PC-3 (cell line): ENCODE results near the gene SON. TPM values are rescaled to one million over a fixed set of nuclear protein-coding genes. Genes with fewer than 3 reads are reported as not detected.

ENCODE experiments used
- ATAC-seq: fragments of 200-7000 bp; cut with Tn5 transposase; 2 replicates; pipeline ENCODE4 v1.9.1; 2020; ENCODE audit warnings: mild to moderate bottlenecking, moderate library complexity
- BruUV-seq: library from RNA; stranded (reverse); fragments of 400-500 nt; replicated peaks from 2 replicates; lab custom pipeline; 2021; lab: Mats Ljungman, UMichigan
- CTCF ChIA-PET: fragments of 300-600 bp; sonication (Branson Sonifier 250); formaldehyde crosslinking; loops from one replicate; lab custom pipeline; 2022; ENCODE audit warnings: antibody characterized with exemption; lab: Charles Lee
- POLR2A ChIA-PET: fragments of 300-600 bp; sonication (Branson Sonifier 250); formaldehyde crosslinking; loops from one replicate; lab custom pipeline; 2022; ENCODE audit warnings: antibody characterized with exemption; ENCODE audit not compliant: unreplicated experiment; lab: Charles Lee
- DNase-seq: peaks from one replicate; pipeline ENCODE4 v3.0.0-alpha.2; 2015
- H2AFZ ChIP-seq: fragments of 300-600 bp; sonication (generic); 2 replicates; pipeline ENCODE4 v1.6.0; 2016; ENCODE audit warnings: antibody characterized with exemption, low read length
- H3F3A ChIP-seq: fragments of 300-600 bp; sonication (generic); one replicate; pipeline ENCODE4 v1.6.0; 2017; ENCODE audit warnings: antibody characterized with exemption, low read length, control low read depth, mild to moderate bottlenecking; ENCODE audit not compliant: unreplicated experiment
- H3K27ac ChIP-seq: fragments of 300-600 bp; sonication (generic); 2 replicates; pipeline ENCODE4 v1.5.1; 2016; ENCODE audit warnings: mild to moderate bottlenecking, low read length
- H3K27me3 ChIP-seq: fragments of 300-600 bp; sonication (generic); 2 replicates; pipeline ENCODE4 v1.6.1; 2016; ENCODE audit warnings: low read length, mixed read lengths
- H3K36me3 ChIP-seq: fragments of 300-600 bp; sonication (generic); 2 replicates; pipeline ENCODE4 v1.6.1; 2016; ENCODE audit warnings: low read depth, mixed run types, low read length, mixed read lengths
- H3K4me1 ChIP-seq: fragments of 300-600 bp; sonication (generic); 2 replicates; pipeline ENCODE4 v1.5.1; 2016; ENCODE audit warnings: low read length; ENCODE audit not compliant: insufficient read depth
- H3K4me2 ChIP-seq: fragments of 300-600 bp; sonication (generic); 2 replicates; pipeline ENCODE4 v1.6.0; 2016; ENCODE audit warnings: low read length
- H3K4me3 ChIP-seq: fragments of 300-600 bp; sonication (generic); 2 replicates; pipeline ENCODE4 v1.5.1; 2016; ENCODE audit warnings: mild to moderate bottlenecking, low read length, mixed read lengths
- H3K79me2 ChIP-seq: fragments of 300-600 bp; sonication (generic); 2 replicates; pipeline ENCODE4 v1.6.1; 2017; ENCODE audit warnings: low read length, mixed read lengths
- H3K9ac ChIP-seq: fragments of 300-600 bp; sonication (generic); 2 replicates; pipeline ENCODE4 v1.6.0; 2016; ENCODE audit warnings: mild to moderate bottlenecking, low read length
- H3K9me2 ChIP-seq: fragments of 300-600 bp; sonication (generic); replicated peaks from 2 replicates; pipeline ENCODE4 v1.6.1; 2016; ENCODE audit warnings: mixed run types, low read length, mixed read lengths
- H3K9me3 ChIP-seq: fragments of 300-600 bp; sonication (generic); 2 replicates; pipeline ENCODE4 v1.6.1; 2016; ENCODE audit warnings: low read length, mixed read lengths
- H4K20me1 ChIP-seq: fragments of 300-600 bp; sonication (generic); 2 replicates; pipeline ENCODE4 v1.6.1; 2016; ENCODE audit warnings: low read length, mixed read lengths
- CTCF ChIP-seq: fragments of 300-600 bp; sonication (generic); conservative IDR thresholded peaks from 2 replicates; pipeline ENCODE4 v1.5.1; 2017; ENCODE audit warnings: antibody characterized with exemption, low read depth, mild to moderate bottlenecking, low read length
- EZH2 ChIP-seq: fragments of 300-600 bp; sonication (generic); IDR thresholded peaks from one replicate; pipeline ENCODE4 v1.6.1; 2017; ENCODE audit warnings: antibody characterized with exemption, mild to moderate bottlenecking, low read length; ENCODE audit not compliant: unreplicated experiment
- EZH2phosphoT487 ChIP-seq: fragments of 300-600 bp; sonication (generic); IDR thresholded peaks from 2 replicates; pipeline ENCODE4 v1.6.1; 2018; ENCODE audit warnings: mild to moderate bottlenecking, antibody characterized with exemption, low read length, borderline replicate concordance
- intact Hi-C: fragments of 100-400 bp; cut with micrococcal nuclease; formaldehyde crosslinking; loops from 2 replicates; pipeline ENCODE4 v1.9.0; 2023
- total RNA-seq: library from RNA; depleted of rRNA; stranded (reverse); fragments of >200 nt; gene quantifications from 2 replicates; pipeline ENCODE4 v1.2.3, GENCODE V29; 2014

The SON gene
- total RNA-seq, 1 experiment from 2014 or later: 373 TPM

- no peaks in the 10 kb centered on the region for H3K9me3 ChIP-seq
- no peaks in the 10 kb centered on the region for H3K27me3 ChIP-seq
- no peaks in the 10 kb centered on the region for H3K79me2 ChIP-seq
- H3K36me3 ChIP-seq: peaks cover 65% of the 10 kb centered on the region
- no TSS peak for BruUV-seq
- DNase-seq (no peak), ATAC-seq (no peak)
- H4K20me1 ChIP-seq: peaks cover 6% of the 10 kb centered on the region; the same call in 1 of the 2 replicates
- no peak overlapping the region for H2AFZ ChIP-seq
- H3K27ac ChIP-seq: no peak overlapping the region
- no peak for TF ChIP-seq EZH2
- TF ChIP-seq CTCF: no peak
- TF ChIP-seq EZH2phosphoT487: no peak
- peaks cover 19% of the 10 kb centered on the region for H3F3A ChIP-seq
- no peak overlapping the region for H3K4me3 ChIP-seq
- POLR2A ChIA-PET: no interaction called here
- H3K9ac ChIP-seq: no peak overlapping the region
- CTCF ChIA-PET: no interaction called here
- no peaks in the 10 kb centered on the region for H3K9me2 ChIP-seq
- H3K4me2 ChIP-seq: no peak overlapping the region
- intact Hi-C loops: no loop called here
- peaks cover 9% of the 10 kb centered on the region; the same call in 1 of the 2 replicates for H3K4me1 ChIP-seq
Measured at GRCh38 chr21:33578214-33578613, 35.4 kb downstream of the SON start.

- intact Hi-C loops: no loop called here
- ChIA-PET POLR2A (no interaction called here), CTCF (no interaction called here)
- ATAC-seq (peak; percentile 23), DNase-seq (peak; percentile 30)
- no TSS peak for BruUV-seq
- no peak overlapping the region for H3K4me2 ChIP-seq
- no peak overlapping the region for H3K4me3 ChIP-seq
- H3K9ac ChIP-seq: no peak overlapping the region
- no peaks in the 10 kb centered on the region for H3K9me3 ChIP-seq
- H3K36me3 ChIP-seq: peaks cover 63% of the 10 kb centered on the region
- peaks cover 19% of the 10 kb centered on the region for H3F3A ChIP-seq
- H3K27me3 ChIP-seq: no peaks in the 10 kb centered on the region
- peaks cover 6% of the 10 kb centered on the region; the same call in 1 of the 2 replicates for H4K20me1 ChIP-seq
- peaks cover 9% of the 10 kb centered on the region; the same call in 1 of the 2 replicates for H3K4me1 ChIP-seq
- H3K79me2 ChIP-seq: no peaks in the 10 kb centered on the region
- no peak overlapping the region for H2AFZ ChIP-seq
- H3K9me2 ChIP-seq: no peaks in the 10 kb centered on the region
- 0 out of 2 replicates have a peak overlapping the region, but pooled peaks have one; percentile 27 for H3K27ac ChIP-seq
- TF ChIP-seq CTCF: no peak
- TF ChIP-seq EZH2phosphoT487: no peak
- TF ChIP-seq EZH2: no peak
Measured at GRCh38 chr21:33578959-33579542, 36.2 kb downstream of the SON start.

- TF ChIP-seq EZH2: no peak
- no peak for TF ChIP-seq EZH2phosphoT487
- TF ChIP-seq CTCF: no peak
- Histone ChIP-seq H3K36me3 (peaks cover 29% of the 10 kb centered on the region), H3K27ac (no peak overlapping the region), H3F3A (peaks cover 8% of the 10 kb centered on the region), H3K4me1 (peaks cover 23% of the 10 kb centered on the region), H3K4me2 (no peak overlapping the region), H3K27me3 (no peaks in the 10 kb centered on the region), H3K9ac (no peak overlapping the region), H3K4me3 (no peak overlapping the region), H3K79me2 (peaks cover 36% of the 10 kb centered on the region), H4K20me1 (no peaks in the 10 kb centered on the region), H3K9me3 (no peaks in the 10 kb centered on the region), H2AFZ (no peak overlapping the region), H3K9me2 (no peaks in the 10 kb centered on the region)
- ATAC-seq (no peak), DNase-seq (no peak)
- POLR2A ChIA-PET: interaction anchor here (0.6 kb wide), 1 partner anchor 42 kb away, joined by 5 read pairs; the partner anchor contains the start of gene GART
- no TSS peak for BruUV-seq
- intact Hi-C loops: no loop called here
- CTCF ChIA-PET: no interaction called here
Measured at GRCh38 chr21:33584455-33584854, 41.6 kb downstream of the SON start.
